Heart right ventricle (tissue), 16 donors: ENCODE measurements around the gene SLC35E3. TPM values are rescaled to one million over a fixed set of nuclear protein-coding genes. Genes with fewer than 3 reads are reported as not detected.

Experiments used
- ATAC-seq, 8 donors: fragments of 200-7000 bp; cut with Tn5 transposase; one replicate each; pipeline ENCODE4 v1.9.1; 2020; ENCODE audit warnings: mild to moderate bottlenecking in 8 of 8, moderate library complexity in 8 of 8, moderate number of reproducible peaks in 1 of 8
- DNase-seq, 2 donors: peaks; one replicate each; pipeline ENCODE4 v3.0.0-alpha.2; 2020
- H3K27ac ChIP-seq, 10 donors: fragments of 200-600 bp; sonication (generic) in 2 of 10; one replicate each; pipeline versions ENCODE4 v1.5.0 to v1.8.0; 2020 to 2022; ENCODE audit warnings: mild to moderate bottlenecking in 3 of 10
- H3K27me3 ChIP-seq, 7 donors: fragments of 200-600 bp; one replicate each; pipeline ENCODE4 v1.8.0; 2021 to 2022; ENCODE audit warnings: mild to moderate bottlenecking in 2 of 7
- H3K36me3 ChIP-seq, 9 donors: fragments of 200-600 bp; sonication (generic) in 1 of 9; one replicate each; pipeline versions ENCODE4 v1.5.0 to v1.8.0; 2020 to 2022; ENCODE audit warnings: mild to moderate bottlenecking in 2 of 9
- H3K4me1 ChIP-seq, 9 donors: fragments of 200-600 bp; sonication (generic) in 1 of 9; one replicate each; pipeline versions ENCODE4 v1.5.0 to v1.8.0; 2020 to 2022; ENCODE audit warnings: mild to moderate bottlenecking in 4 of 9
- H3K4me3 ChIP-seq, 10 donors: fragments of 200-600 bp; sonication (generic) in 2 of 10; one replicate each; pipeline versions ENCODE4 v1.5.0 to v1.8.0; 2020 to 2022; ENCODE audit warnings: mild to moderate bottlenecking in 7 of 10, moderate library complexity in 2 of 10
- H3K9me3 ChIP-seq, 11 donors: fragments of 200-600 bp in 10 of 11; sonication (generic) in 2 of 11; one replicate each; pipeline versions ENCODE4 v1.5.0 to v1.8.0; 2013 to 2022; ENCODE audit warnings: mild to moderate bottlenecking in 2 of 11, control low read depth in 1 of 11, moderate library complexity in 1 of 11
- CTCF ChIP-seq, 9 donors: fragments of 200-600 bp; sonication (generic) in 2 of 9; IDR thresholded peaks; one replicate each; pipeline versions ENCODE4 v1.5.0 to v1.8.0; 2021 to 2022; ENCODE audit warnings: antibody characterized with exemption in 9 of 9, mild to moderate bottlenecking in 5 of 9, moderate library complexity in 1 of 9
- WGBS, 2 donors: extraction: QIAGEN DNeasy Blood & Tissue Kit; methylation state at CpG; one replicate each; pipeline ENCODE4 v1.1.7; 2013; ENCODE audit warnings: inconsistent platforms in 1 of 2; 5-methylcytosine and 5-hydroxymethylcytosine counted together
- intact Hi-C, 10 donors: fragments of 100-400 bp; cut with DNase I; formaldehyde crosslinking; loops; one replicate each; pipeline versions ENCODE4 v1.11.1 to v1.14.2; 2022
- polyA plus RNA-seq, 2 donors: library from polyadenylated mRNA; stranded (reverse); fragments of 200-250 nt; gene quantifications; one replicate each; pipeline ENCODE4 v1.2.3, GENCODE V29; 2013
- total RNA-seq, 10 donors: library from RNA; stranded (reverse); fragmentation: NEBNext Ultra II Directional in 3 of 10; extraction: Animal tissue kit (Norgen Biotek cat#: 25700) in 3 of 10; gene quantifications; one replicate each; pipeline versions ENCODE4 v1.2.1 to v1.2.4, GENCODE V29; 2021 to 2023
- donor health status: Arrhythmogenic right ventricular cardiomyopathy.
- donor health status: ischemic (EF 13 %, LVEDD 7.1; RV severe dilation, severe dysfunction).
- donor health status: healthy with polysubstance abuse.
- donor health status: DM: no; HTN: yes; CAD: no.
- donor health status: DM: no; HTN: no; CAD: no.
- donor health status: ischemic (EF 25% LVEDD 6.9; RV normal size, moderate dysfunction).
- donor health status: ischemic (EF 25% LVEDD 5.7; RV mildly dilated, moderate dysfunction).
- donor health status: healthy.
- donor health status: DM: yes; HTN: yes; CAD: no.
- donor health status: Ischemic cardiomyopathy.
- donor health status: ischemic (EF 35%, LVEDD 5.7; RV mildly dilated, moderate dysfunction).
- donor health status: nonischemic (EF 11% LVEDD 7.7; RV severe dilation, severe dysfunction).
- donor health status: DM: yes; HTN: yes; CAD: no.
- donor health status: PGD.
- donor health status: ischemic (EF 29% LVEDD 5.4; RV normal size, mild dysfunction).
- donor health status: nonischemic (EF 23%, LVEDD 6.1; RV moderate dilation, normal function).

The SLC35E3 gene
- total and polyA plus RNA-seq, 12 donors: 1.8 to 8.9 (median 6.2) TPM

- 86 to 90% methylated on average over 5 of the region's 5 CpGs for WGBS, 2 donors
- ATAC-seq (no peak), DNase-seq (no peak)
- Histone ChIP-seq H3K27me3 (no peaks in the 10 kb centered on the region), H3K4me3 (no peak overlapping the region), H3K36me3 (peaks cover 0 to 100% (median 70%) of the 10 kb centered on the region in 9 donors), H3K9me3 (peaks cover 0 to 4% (median 0%) of the 10 kb centered on the region in 11 donors), H3K27ac (peak overlapping the region in 1 of 10 donors; percentile 47), H3K4me1 (peaks cover 0 to 10% (median 7%) of the 10 kb centered on the region in 9 donors)
- TF ChIP-seq CTCF (IDR thresholded peaks at IDR 0.05): no peak
- intact Hi-C loops: no loop called here
Observed at GRCh38 chr12:68824131-68824530, 78.2 kb downstream of the SLC35E3 start.

DNA sequence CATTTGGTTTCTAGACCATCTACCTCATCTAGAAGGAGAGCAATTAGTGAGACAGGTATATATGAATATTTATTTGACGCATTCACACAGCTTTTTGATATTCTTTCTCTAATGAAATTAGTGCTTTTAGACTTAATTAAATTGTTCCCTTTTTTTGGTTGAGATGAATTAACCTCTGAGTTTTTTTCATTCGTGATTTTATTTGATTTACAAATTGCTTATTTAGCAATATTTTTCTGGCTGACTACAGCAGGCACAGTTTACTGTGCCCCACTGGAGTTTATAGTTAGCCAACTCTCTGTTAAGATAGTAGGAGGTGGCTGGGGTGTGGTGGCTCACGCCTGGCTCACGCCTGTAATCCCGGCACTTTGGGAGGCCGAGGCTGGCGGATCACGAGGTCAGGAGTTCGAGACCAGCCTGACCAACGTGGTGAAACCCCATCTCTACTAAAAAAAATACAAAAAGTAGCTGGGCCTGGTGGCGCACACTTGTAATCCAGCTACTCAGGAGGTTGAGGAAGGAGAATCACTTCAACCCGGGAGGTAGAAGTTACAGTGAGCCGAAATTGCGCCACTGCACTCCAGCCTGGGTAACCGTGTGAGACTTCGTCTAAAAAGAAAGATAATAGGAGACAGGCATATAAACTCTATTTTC lies 78.7 kb downstream of the SLC35E3 start:
- Histone ChIP-seq H3K36me3 (peaks cover 0 to 100% (median 65%) of the 10 kb centered on the region in 9 donors), H3K9me3 (peaks cover 0 to 4% (median 0%) of the 10 kb centered on the region in 11 donors), H3K27ac (no peak overlapping the region), H3K4me1 (peaks cover 0 to 10% (median 7%) of the 10 kb centered on the region in 9 donors), H3K27me3 (no peaks in the 10 kb centered on the region), H3K4me3 (no peak overlapping the region)
- no peak for ATAC-seq
- intact Hi-C loops: no loop called here
- WGBS, 2 donors: 96 to 97% methylated on average over 16 of the region's 16 CpGs
- DNase-seq: no peak
- no peak for TF ChIP-seq CTCF (IDR thresholded peaks at IDR 0.05)

DNA sequence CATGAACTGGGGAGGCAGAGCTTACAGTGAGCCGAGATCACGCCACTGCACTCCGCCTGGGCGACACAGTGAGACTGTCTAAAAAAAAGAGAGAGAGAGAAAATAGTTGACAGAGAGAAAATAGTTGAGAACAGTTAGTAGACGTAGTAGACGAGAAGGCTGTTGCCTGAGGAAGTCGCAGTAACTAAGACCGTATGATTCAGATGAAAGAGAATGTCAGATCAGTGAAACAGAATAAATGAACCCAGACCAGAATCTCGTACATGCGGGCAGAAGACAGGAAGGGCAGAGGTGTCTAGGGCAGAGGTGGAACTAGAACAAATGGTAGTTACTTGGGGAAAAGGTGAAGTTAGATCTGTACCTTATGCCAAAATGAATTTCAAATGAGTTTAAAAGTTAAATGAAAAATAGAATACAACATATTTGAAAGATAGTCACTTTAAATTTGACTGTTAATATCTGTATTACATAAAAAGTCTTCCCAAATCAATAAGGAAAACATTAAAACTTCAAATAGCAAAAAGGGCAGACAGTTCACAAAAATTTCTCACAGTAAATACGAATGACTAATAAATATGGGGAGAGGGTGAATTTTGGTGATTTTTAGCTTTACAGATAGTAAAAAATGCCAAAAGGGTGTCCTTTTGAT lies 79.7 kb downstream of the SLC35E3 start:
- Histone ChIP-seq H3K9me3 (peaks cover 0 to under 1% (median 0%) of the 10 kb centered on the region in 11 donors), H3K4me3 (no peak overlapping the region), H3K36me3 (peaks cover 0 to 100% (median 60%) of the 10 kb centered on the region in 9 donors), H3K27ac (no peak overlapping the region), H3K4me1 (peaks cover 0 to 10% (median 7%) of the 10 kb centered on the region in 9 donors), H3K27me3 (no peaks in the 10 kb centered on the region)
- DNase-seq (no peak), ATAC-seq (no peak)
- TF ChIP-seq CTCF (IDR thresholded peaks at IDR 0.05): no peak
- 93 to 98% methylated on average over 11 of the region's 11 CpGs for WGBS, 2 donors
- intact Hi-C loops: no loop called here

- intact Hi-C loops: no loop called here
- H3K36me3 ChIP-seq: peaks cover 0 to 98% (median 55%) of the 10 kb centered on the region in 9 donors
Observed at GRCh38 chr12:68827895-68828671, 82.1 kb downstream of the SLC35E3 start.

More at GRCh38 chr12:68827895-68828671, 82.1 kb downstream of the SLC35E3 start:
- H3K27me3 ChIP-seq: no peaks in the 10 kb centered on the region
- no peak for DNase-seq
- TF ChIP-seq CTCF (IDR thresholded peaks at IDR 0.05): no peak
- H3K4me1 ChIP-seq: peaks cover 0 to 8% (median 7%) of the 10 kb centered on the region in 9 donors
- no peak overlapping the region for H3K27ac ChIP-seq
- ATAC-seq: no peak
- H3K4me3 ChIP-seq: no peak overlapping the region
- no peaks in the 10 kb centered on the region for H3K9me3 ChIP-seq
- WGBS, 2 donors: 80 to 84% methylated on average over 5 of the region's 5 CpGs
